WTC11 (cell line): ENCODE data around the gene SLC9A3. TPM values are rescaled to one million over a fixed set of nuclear protein-coding genes. Genes with fewer than 3 reads are reported as not detected.

Experiments
- ATAC-seq: fragments of 200-7000 bp; cut with Tn5 transposase; 2 replicates; pipeline ENCODE4 v1.10.0; 2021; ENCODE audit warnings: mild to moderate bottlenecking, moderate library complexity
- CTCF ChIA-PET: fragments of 300-600 bp; sonication (Branson Sonifier 250); formaldehyde crosslinking; loops from one replicate; lab custom pipeline; 2021; ENCODE audit warnings: antibody characterized with exemption; lab: Charles Lee
- POLR2A ChIA-PET: fragments of 350-600 bp; sonication (Branson Sonifier 250); formaldehyde crosslinking; loops from one replicate; lab custom pipeline; 2021; ENCODE audit warnings: antibody characterized with exemption; lab: Charles Lee
- DNase-seq: peaks from one replicate; pipeline ENCODE4 v3.0.0; 2021; ENCODE audit warnings: low spot score
- H3K27ac Mint-ChIP-seq: 2 replicates; pipeline ENCODE4 v1.8.0; 2021; ENCODE audit warnings: mixed read lengths
- H3K27me3 Mint-ChIP-seq: 2 replicates; pipeline ENCODE4 v1.8.0; 2021; ENCODE audit warnings: low read depth, mild to moderate bottlenecking, moderate library complexity, mixed read lengths
- H3K36me3 Mint-ChIP-seq: 2 replicates; pipeline ENCODE4 v1.8.0; 2021; ENCODE audit warnings: mixed read lengths
- H3K4me1 Mint-ChIP-seq: 2 replicates; pipeline ENCODE4 v1.8.0; 2022; ENCODE audit warnings: mixed read lengths
- H3K4me3 Mint-ChIP-seq: 2 replicates; pipeline ENCODE4 v1.8.0; 2021; ENCODE audit warnings: mild to moderate bottlenecking, moderate library complexity, mixed read lengths
- H3K9me3 Mint-ChIP-seq: 2 replicates; pipeline ENCODE4 v1.8.0; 2021; ENCODE audit warnings: mixed read lengths
- AFF4 ChIP-seq: sonication (generic); formaldehyde crosslinking; IDR thresholded peaks from 2 replicates; pipeline ENCODE4 v1.8.1; 2023; ENCODE audit warnings: mild to moderate bottlenecking, missing genetic modification reagents, borderline replicate concordance
- ERG ChIP-seq: fragments of 250-450 bp; sonication (Bioruptor Pico); IDR thresholded peaks from 2 replicates; pipeline ENCODE4 v1.8.0; 2021; ENCODE audit warnings: mild to moderate bottlenecking
- ETV6 ChIP-seq: sonication (generic); formaldehyde crosslinking; IDR thresholded peaks from 2 replicates; pipeline ENCODE4 v1.8.1; 2022; ENCODE audit warnings: mild to moderate bottlenecking, missing genetic modification reagents
- RORB ChIP-seq: fragments of 250-450 bp; sonication (Bioruptor Pico); IDR thresholded peaks from 2 replicates; pipeline ENCODE4 v1.9.0; 2021; ENCODE audit warnings: mild to moderate bottlenecking
- TP53 ChIP-seq: sonication (generic); formaldehyde crosslinking; IDR thresholded peaks from 2 replicates; pipeline ENCODE4 v1.8.1; 2023; ENCODE audit warnings: mild to moderate bottlenecking, missing genetic modification reagents
- USF2 ChIP-seq: sonication (generic); formaldehyde crosslinking; IDR thresholded peaks from 2 replicates; pipeline ENCODE4 v1.8.1; 2023; ENCODE audit warnings: mild to moderate bottlenecking, missing genetic modification reagents, moderate library complexity
- total RNA-seq: library from RNA; stranded (reverse); gene quantifications from 3 replicates; pipeline ENCODE4 v1.2.3, GENCODE V29; 2021
- TF ChIP-seq, protein P1 (sequence below): sonication (generic); formaldehyde crosslinking; IDR thresholded peaks from 2 replicates; pipeline ENCODE4 v1.8.1; 2022; ENCODE audit warnings: mild to moderate bottlenecking, missing genetic modification reagents, moderate library complexity, borderline replicate concordance
- TF ChIP-seq, protein P2 (sequence below): sonication (generic); formaldehyde crosslinking; IDR thresholded peaks from 2 replicates; pipeline ENCODE4 v1.8.0; 2022; ENCODE audit warnings: mild to moderate bottlenecking, missing genetic modification reagents
- TF ChIP-seq, protein P3 (sequence below): sonication (generic); formaldehyde crosslinking; IDR thresholded peaks from 2 replicates; pipeline ENCODE4 v1.8.0; 2022; ENCODE audit warnings: mild to moderate bottlenecking, missing genetic modification reagents
- TF ChIP-seq, protein P4 (sequence below): fragments of 250-450 bp; sonication (Bioruptor Pico); IDR thresholded peaks from 2 replicates; pipeline ENCODE4 v1.9.0; 2021; ENCODE audit warnings: moderate library complexity, mild to moderate bottlenecking, inconsistent platforms, borderline replicate concordance

SLC9A3 gene
- total RNA-seq, 1 experiment from 2014 or later = 1.6 TPM

DNA sequence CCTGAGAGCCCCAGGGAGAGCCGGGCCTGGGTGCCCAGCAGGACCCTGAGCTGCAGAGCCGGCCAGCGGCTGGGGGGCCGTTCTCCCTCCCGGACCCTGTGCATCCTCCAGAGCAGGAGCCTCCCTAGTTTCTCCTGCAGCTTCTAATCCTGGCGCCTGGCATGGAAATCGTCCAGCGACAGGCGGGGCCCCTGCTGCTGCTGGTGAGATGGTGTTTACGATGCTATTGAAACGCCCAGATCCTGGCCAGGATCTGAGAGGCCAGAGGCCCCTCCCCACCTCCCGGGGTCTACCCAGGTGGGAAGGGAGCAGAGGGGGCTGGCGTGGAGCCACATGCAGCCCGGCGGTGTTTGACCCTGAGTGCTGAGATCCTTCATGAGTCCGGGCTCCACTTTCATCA lies 49.7 kb upstream of the SLC9A3 start:
- ATAC-seq (no peak), DNase-seq (no peak)
- CTCF ChIA-PET = interaction anchor here (0.9 kb wide), 1 partner anchor 127 kb away, joined by 3 read pairs; no protein-coding TSS in a partner anchor
- Mint-ChIP-seq H3K27ac (no peak overlapping the region), H3K4me3 (no peak overlapping the region), H3K27me3 (peaks cover 25% of the 10 kb centered on the region), H3K9me3 (peaks cover 33% of the 10 kb centered on the region), H3K4me1 (peaks cover 9% of the 10 kb centered on the region), H3K36me3 (peaks cover 4% of the 10 kb centered on the region)
- TF ChIP-seq, protein P1, sequence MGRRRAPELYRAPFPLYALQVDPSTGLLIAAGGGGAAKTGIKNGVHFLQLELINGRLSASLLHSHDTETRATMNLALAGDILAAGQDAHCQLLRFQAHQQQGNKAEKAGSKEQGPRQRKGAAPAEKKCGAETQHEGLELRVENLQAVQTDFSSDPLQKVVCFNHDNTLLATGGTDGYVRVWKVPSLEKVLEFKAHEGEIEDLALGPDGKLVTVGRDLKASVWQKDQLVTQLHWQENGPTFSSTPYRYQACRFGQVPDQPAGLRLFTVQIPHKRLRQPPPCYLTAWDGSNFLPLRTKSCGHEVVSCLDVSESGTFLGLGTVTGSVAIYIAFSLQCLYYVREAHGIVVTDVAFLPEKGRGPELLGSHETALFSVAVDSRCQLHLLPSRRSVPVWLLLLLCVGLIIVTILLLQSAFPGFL (CRISPR knock-in tag) = no peak
- TF ChIP-seq, all 79 proteins: peak for 0
- POLR2A ChIA-PET = no interaction called here

- Mint-ChIP-seq H3K27me3 (peaks cover 25% of the 10 kb centered on the region), H3K4me3 (no peak overlapping the region), H3K27ac (no peak overlapping the region), H3K4me1 (peaks cover 9% of the 10 kb centered on the region), H3K9me3 (peaks cover 29% of the 10 kb centered on the region), H3K36me3 (peaks cover 4% of the 10 kb centered on the region)
- DNase-seq (no peak), ATAC-seq (no peak)
- ChIA-PET CTCF (no interaction called here), POLR2A (no interaction called here)
- TF ChIP-seq ETV6 (CRISPR knock-in tag) (no peak), RORB (CRISPR knock-in tag) (no peak), AFF4 (CRISPR knock-in tag) (no peak), USF2 (CRISPR knock-in tag) (no peak), ERG (CRISPR knock-in tag) (no peak), TP53 (CRISPR knock-in tag) (no peak)
- TF ChIP-seq, protein P2, sequence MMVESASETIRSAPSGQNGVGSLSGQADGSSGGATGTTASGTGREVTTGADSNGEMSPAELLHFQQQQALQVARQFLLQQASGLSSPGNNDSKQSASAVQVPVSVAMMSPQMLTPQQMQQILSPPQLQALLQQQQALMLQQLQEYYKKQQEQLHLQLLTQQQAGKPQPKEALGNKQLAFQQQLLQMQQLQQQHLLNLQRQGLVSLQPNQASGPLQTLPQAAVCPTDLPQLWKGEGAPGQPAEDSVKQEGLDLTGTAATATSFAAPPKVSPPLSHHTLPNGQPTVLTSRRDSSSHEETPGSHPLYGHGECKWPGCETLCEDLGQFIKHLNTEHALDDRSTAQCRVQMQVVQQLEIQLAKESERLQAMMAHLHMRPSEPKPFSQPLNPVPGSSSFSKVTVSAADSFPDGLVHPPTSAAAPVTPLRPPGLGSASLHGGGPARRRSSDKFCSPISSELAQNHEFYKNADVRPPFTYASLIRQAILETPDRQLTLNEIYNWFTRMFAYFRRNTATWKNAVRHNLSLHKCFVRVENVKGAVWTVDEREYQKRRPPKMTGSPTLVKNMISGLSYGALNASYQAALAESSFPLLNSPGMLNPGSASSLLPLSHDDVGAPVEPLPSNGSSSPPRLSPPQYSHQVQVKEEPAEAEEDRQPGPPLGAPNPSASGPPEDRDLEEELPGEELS (CRISPR knock-in tag) = no peak
- TF ChIP-seq, protein P3, sequence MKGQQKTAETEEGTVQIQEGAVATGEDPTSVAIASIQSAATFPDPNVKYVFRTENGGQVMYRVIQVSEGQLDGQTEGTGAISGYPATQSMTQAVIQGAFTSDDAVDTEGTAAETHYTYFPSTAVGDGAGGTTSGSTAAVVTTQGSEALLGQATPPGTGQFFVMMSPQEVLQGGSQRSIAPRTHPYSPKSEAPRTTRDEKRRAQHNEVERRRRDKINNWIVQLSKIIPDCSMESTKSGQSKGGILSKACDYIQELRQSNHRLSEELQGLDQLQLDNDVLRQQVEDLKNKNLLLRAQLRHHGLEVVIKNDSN (CRISPR knock-in tag) = no peak
- TF ChIP-seq, protein P4, sequence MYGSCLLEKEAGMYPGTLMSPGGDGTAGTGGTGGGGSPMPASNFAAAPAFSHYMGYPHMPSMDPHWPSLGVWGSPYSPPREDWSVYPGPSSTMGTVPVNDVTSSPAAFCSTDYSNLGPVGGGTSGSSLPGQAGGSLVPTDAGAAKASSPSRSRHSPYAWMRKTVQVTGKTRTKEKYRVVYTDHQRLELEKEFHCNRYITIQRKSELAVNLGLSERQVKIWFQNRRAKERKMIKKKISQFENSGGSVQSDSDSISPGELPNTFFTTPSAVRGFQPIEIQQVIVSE (CRISPR knock-in tag) = no peak
Measured at GRCh38 chr5:573206-573605, 49.0 kb upstream of the SLC9A3 start.
